GM19468 (cell line): ENCODE results near the gene DGKB.
"Not testable (repeated sequence)": the region's sequence is repeated elsewhere in the genome, so short reads cannot be mapped to it uniquely, and the experiment has no call there.

ENCODE experiments used
- ATAC-seq: cut with Tn5 transposase; IDR thresholded peaks from one replicate; pipeline ENCODE4 v1.9.1; 2021; ENCODE audit warnings: mild to moderate bottlenecking, moderate library complexity, moderate number of reproducible peaks; ENCODE audit not compliant: unreplicated experiment; ENCODE audit errors: extremely low read depth

Gene DGKB

DNA sequence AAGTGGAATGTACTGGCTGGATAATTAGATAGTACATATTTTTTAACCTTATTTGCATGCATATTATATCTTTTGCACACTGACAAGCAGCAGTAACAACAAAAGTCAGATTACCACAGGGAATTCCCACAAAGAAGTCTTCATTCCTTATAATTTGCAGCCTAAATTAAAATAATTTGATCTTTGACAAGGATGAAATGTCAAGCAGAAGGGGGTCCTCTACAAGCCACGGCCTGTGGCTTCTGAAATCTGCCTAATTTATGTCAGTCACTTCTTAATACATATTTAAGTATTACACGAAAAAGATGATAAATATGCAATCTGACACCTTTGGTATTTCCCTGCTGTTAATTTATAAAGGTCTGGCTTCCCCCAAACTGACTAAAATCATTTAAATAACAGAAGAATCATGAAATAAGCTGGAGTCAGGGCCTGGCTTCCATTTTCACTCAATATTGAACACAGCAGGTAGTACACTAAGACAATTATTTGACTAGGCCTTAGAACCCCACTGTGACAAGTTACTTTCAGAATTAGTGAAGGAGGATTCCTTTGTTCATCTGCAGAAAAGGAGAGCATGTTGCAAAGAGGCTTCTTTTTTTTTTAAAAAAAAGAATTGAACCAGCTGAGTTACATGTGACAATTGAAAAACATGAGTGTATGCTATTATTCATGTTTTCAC, 562.0 kb downstream of the DGKB start:
- no peak for ATAC-seq

GRCh38 chr7:14339861-14340260, 562.7 kb downstream of the DGKB start:
- no peak for ATAC-seq

GRCh38 chr7:14336256-14336655, 566.3 kb downstream of the DGKB start:
- no peak for ATAC-seq

DNA sequence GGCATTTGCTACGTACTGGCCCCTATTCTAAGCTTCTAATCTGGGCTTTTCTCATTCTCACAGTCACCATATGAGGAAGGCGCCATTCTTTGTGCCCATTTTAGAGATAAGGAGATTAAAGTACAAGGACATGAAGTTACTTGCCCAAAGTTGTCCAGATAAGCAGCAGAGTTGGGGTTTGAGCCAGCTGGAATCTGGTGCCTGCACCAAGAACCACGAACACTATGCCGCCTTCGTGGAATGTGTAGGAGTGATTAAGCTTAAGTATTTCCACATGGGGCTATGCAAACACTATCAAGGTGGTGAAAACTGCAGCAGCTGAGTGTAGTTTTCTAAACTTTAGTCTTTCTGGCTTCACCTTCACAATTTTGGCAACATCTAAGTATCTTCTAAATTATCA, 570.4 kb downstream of the DGKB start:
- no peak for ATAC-seq

- no peak for ATAC-seq
Measured at GRCh38 chr7:14324767-14325166, 577.8 kb downstream of the DGKB start.

GRCh38 chr7:14322724-14323123, 579.8 kb downstream of the DGKB start:
- no peak for ATAC-seq

GRCh38 chr7:14321947-14322346, 580.6 kb downstream of the DGKB start:
- ATAC-seq: no peak

GRCh38 chr7:14309432-14309831, 593.1 kb downstream of the DGKB start:
- ATAC-seq: no peak

DNA sequence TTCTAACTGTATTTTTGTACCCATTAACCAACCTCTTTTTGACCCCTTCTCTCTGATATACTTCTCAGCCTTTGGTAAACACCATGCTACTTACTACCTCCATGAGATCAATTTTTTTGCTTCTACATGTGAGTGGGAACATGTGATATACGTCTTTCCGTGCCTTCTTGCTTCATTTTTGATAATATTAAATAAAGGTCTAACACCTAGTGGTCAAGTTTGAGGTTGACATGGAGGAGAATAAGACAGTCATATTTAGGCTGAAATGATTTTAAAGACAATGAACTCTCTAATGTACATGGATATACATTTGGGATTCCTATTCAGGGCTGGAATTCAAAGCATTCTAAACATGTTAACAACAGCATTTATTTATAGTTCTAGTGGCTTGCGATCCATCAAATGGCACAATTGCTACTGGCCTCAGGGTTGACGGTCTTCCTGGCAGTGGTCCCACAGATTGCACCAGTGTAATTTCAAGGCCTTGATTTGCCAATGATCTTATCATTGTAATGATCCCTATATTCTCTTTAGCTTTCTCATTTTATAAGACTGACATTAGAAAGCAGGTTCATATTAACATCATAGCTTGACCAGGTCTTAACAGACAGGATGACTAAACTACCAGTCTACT, 597.2 kb downstream of the DGKB start:
- ATAC-seq: no peak

GRCh38 chr7:14303536-14303935, 599.0 kb downstream of the DGKB start:
- no peak for ATAC-seq

- no peak for ATAC-seq
Measured at GRCh38 chr7:14294637-14295036, 607.9 kb downstream of the DGKB start.

- no peak for ATAC-seq
Measured at GRCh38 chr7:14293434-14293833, 609.1 kb downstream of the DGKB start.

DNA sequence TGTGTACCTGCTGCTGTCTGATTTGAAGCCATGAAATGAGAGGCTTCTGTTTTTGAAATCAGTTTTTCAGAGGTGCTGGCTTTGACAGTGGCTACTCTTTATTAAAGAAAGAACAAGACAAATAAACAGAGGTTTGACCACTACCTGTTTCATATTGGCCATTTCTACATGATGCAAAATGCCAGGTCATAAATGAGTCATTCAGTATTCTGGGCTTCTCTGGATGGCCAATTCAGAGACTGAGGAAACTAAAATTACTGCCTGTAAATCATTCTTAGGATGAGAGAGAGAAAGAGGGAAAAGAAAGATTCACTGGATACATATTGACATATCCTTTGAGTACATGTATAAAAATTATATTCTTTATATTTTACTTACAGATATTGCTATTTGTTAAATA, 609.8 kb downstream of the DGKB start:
- ATAC-seq: no peak

DNA sequence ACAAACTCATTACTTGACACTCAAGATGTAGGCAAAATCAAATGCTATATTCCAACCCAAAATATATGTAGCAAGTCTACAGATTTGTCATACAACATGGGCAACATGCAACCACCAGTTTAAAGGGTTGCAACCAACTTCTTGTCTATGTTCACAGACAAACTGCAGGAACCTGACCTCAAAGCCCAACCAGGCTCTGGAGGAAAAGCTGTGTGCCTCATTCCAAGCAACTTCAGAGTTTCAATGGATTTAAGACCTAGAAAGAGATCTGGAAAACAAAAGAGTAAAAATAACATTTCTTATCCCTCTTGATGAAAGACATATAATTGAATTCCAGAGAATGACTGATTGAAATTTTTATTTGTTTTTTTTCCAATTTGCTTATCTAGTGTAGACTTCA, 612.6 kb downstream of the DGKB start:
- ATAC-seq: no peak

- no peak for ATAC-seq
Measured at GRCh38 chr7:14288701-14289100, 613.9 kb downstream of the DGKB start.

DNA sequence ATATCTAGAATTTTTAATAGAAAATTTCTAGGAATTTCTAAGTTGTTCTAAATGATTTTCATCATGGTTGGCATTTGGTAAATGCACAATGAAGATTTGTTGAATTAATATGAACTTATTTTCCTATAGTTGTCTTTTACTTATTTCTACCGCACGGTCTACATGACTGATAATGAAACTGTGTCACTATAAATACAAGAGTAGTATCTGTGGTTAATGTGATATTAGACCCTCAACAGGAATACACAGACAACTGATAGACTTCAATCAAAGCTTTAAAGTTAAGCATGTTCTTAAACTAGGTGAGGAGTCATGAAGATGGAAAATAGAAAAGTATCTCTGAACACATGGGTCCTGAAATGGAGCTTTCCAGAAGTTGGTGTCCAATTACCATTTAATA, 615.2 kb downstream of the DGKB start:
- no peak for ATAC-seq

DNA sequence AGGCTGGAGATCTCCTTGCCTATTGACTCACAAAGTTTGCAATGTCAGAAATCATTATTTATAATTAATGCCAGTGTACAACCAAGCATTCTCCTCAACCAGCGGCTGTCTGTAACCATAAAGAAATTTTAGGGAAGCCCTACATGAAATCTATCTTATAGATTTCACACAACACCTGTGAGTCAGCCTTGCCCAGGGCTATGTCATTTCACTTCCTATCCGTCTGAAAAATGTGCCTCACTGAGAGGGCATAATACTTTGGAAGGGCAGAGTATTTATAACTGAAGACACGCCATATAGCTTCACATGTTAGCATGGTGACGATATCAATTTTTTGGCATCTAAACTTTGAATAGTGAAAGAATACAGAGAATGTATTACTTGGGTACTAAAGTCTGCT, 616.5 kb downstream of the DGKB start:
- ATAC-seq: no peak

DNA sequence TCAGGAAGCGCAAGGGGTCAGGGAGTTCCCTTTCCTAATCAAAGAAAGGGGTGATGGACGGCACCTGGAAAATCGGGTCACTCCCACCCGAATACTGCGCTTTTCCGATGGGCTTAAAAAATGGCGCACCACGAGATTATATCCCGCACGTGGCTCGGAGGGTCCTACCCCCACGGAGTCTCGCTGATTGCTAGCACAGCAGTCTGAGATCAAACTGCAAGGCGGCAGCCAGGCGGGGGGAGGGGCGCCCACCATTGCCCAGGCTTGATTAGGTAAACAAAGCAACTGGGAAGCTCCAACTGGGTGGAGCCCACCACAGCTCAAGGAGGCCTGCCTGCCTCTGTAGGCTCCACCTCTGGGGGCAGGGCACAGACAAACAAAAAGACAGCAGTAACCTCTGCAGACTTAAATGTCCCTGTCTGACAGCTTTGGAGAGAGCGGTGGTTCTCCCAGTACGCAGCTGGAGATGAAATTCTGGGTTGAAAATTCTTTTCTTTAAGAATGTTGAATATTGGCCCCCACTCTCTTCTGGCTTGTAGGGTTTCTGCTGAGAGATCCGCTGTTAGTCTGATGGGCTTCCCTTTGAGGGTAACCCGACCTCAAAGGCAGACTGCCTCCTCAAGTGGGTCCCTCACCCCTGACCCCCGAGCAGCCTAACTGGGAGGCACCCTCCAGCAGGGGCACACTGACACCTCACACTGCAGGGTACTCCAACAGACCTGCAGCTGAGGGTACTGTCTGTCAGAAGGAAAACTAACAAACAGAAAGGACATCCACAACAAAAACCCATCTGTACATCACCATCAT, 623.3 kb downstream of the DGKB start:
- ATAC-seq: not testable (repeated sequence)

GRCh38 chr7:14275356-14275755, 627.2 kb downstream of the DGKB start:
- ATAC-seq: no peak

GRCh38 chr7:14271441-14271840, 631.1 kb downstream of the DGKB start:
- no peak for ATAC-seq

DNA sequence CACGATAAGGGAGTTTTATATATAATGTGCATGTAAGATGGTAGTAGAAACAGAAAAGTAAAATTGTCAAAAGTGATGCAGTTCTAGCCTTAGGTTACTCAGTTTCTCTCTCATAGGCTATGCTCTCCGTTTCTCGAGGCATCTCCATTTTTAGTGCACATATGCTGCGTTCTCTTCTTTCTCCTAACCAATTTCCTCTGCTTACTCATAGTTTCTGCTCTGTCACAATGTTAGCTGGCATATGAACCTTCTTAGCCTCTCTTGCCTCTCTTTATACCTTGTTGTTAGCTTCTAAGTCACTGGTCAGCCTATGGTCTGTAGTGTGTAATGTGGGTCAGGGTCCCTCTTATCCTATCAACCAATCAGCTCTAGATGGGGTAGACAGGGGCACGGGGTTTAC, 632.5 kb downstream of the DGKB start:
- no peak for ATAC-seq
